Smooth muscle cell (in vitro differentiated cells): ENCODE results near the gene SLBP. TPM values are rescaled to one million over a fixed set of nuclear protein-coding genes. Genes with fewer than 3 reads are reported as not detected.

Experiments
- DNase-seq: peaks from one replicate; lab custom pipeline; 2025; ENCODE audit not compliant: unreplicated experiment; lab: John Stamatoyannopoulos, UW
- H2AFZ ChIP-seq: fragments of 200-600 bp; sonication (generic); 2 replicates; pipeline ENCODE4 v1.6.0; 2016; ENCODE audit warnings: antibody characterized with exemption, low read depth, mild to moderate bottlenecking
- H3F3A ChIP-seq: fragments of 200-600 bp; sonication (generic); 2 replicates; pipeline ENCODE4 v1.6.0; 2017; ENCODE audit warnings: antibody characterized with exemption, low read depth
- H3K27ac ChIP-seq: fragments of 200-600 bp; sonication (generic); 2 replicates; pipeline ENCODE4 v1.5.1; 2016; ENCODE audit warnings: low read depth, mild to moderate bottlenecking
- H3K27me3 ChIP-seq: fragments of 200-600 bp; sonication (generic); 2 replicates; pipeline ENCODE4 v1.6.1; 2016; ENCODE audit warnings: low read depth, mild to moderate bottlenecking
- H3K36me3 ChIP-seq: fragments of 200-600 bp; sonication (generic); 2 replicates; pipeline ENCODE4 v1.5.1; 2016; ENCODE audit warnings: low read depth
- H3K4me1 ChIP-seq: fragments of 200-600 bp; sonication (generic); 2 replicates; pipeline ENCODE4 v1.5.1; 2016; ENCODE audit warnings: low read depth
- H3K4me2 ChIP-seq: fragments of 200-600 bp; sonication (generic); 2 replicates; pipeline ENCODE4 v1.6.0; 2016; ENCODE audit warnings: mild to moderate bottlenecking
- H3K4me3 ChIP-seq: fragments of 200-600 bp; sonication (generic); 2 replicates; pipeline ENCODE4 v1.5.1; 2016; ENCODE audit warnings: mild to moderate bottlenecking
- H3K79me2 ChIP-seq: fragments of 200-600 bp; sonication (generic); 2 replicates; pipeline ENCODE4 v1.6.0; 2016; ENCODE audit warnings: low read depth, mild to moderate bottlenecking
- H3K9ac ChIP-seq: fragments of 200-600 bp; sonication (generic); 2 replicates; pipeline ENCODE4 v1.6.0; 2016; ENCODE audit warnings: low read depth
- H3K9me3 ChIP-seq: fragments of 200-600 bp; sonication (generic); replicated peaks from 2 replicates; pipeline ENCODE4 v1.5.1; 2016; ENCODE audit warnings: low read depth
- H4K20me1 ChIP-seq: fragments of 200-600 bp; sonication (generic); 2 replicates; pipeline ENCODE4 v1.6.0; 2016; ENCODE audit warnings: low read depth
- CTCF ChIP-seq: fragments of 200-600 bp; sonication (generic); IDR thresholded peaks from 2 replicates; pipeline ENCODE4 v1.5.1; 2017; ENCODE audit warnings: borderline replicate concordance, mild to moderate bottlenecking, antibody characterized with exemption; ENCODE audit not compliant: insufficient read depth, poor library complexity, severe bottlenecking
- WGBS: methylation state at CpG from one replicate; pipeline ENCODE4 v1.1.7; 2016; ENCODE audit warnings: low lambda C conversion rate; 5-methylcytosine and 5-hydroxymethylcytosine counted together
- polyA plus RNA-seq: library from polyadenylated mRNA; unstranded; fragments of >200 nt; fragmentation: Nextera tagmentation; extraction: Ambion mirVana; gene quantifications from 2 replicates; pipeline ENCODE4 v1.2.1, GENCODE V29; 2016
- total RNA-seq: library from RNA; depleted of rRNA; stranded (reverse); fragments of >200 nt; gene quantifications from 2 replicates; pipeline ENCODE4 v1.2.3, GENCODE V29; 2014

The SLBP gene
- total and polyA plus RNA-seq, 2 experiments from 2014 or later = 55.4 to 63.9 TPM

GRCh38 chr4:1746919-1747602 is 34.9 kb upstream of the SLBP start:
- Histone ChIP-seq H3K4me2 (no peak overlapping the region), H3K9ac (no peak overlapping the region), H3K27ac (no peak overlapping the region), H3K4me3 (no peak overlapping the region), H2AFZ (no peak overlapping the region), H4K20me1 (no peaks in the 10 kb centered on the region), H3F3A (no peaks in the 10 kb centered on the region), H3K9me3 (no peaks in the 10 kb centered on the region), H3K4me1 (peaks cover 3% of the 10 kb centered on the region), H3K27me3 (no peaks in the 10 kb centered on the region), H3K79me2 (no peaks in the 10 kb centered on the region), H3K36me3 (no peaks in the 10 kb centered on the region)
- DNase-seq = no peak
- TF ChIP-seq CTCF = no peak
- 83% methylated on average over 33 of the region's 33 CpGs for WGBS

- H3K36me3 ChIP-seq = no peaks in the 10 kb centered on the region
Measured at GRCh38 chr4:1746265-1746691, 34.2 kb upstream of the SLBP start.

GRCh38 chr4:1745697-1746096 is 33.6 kb upstream of the SLBP start:
- Histone ChIP-seq H2AFZ (no peak overlapping the region), H3K79me2 (no peaks in the 10 kb centered on the region), H3K9me3 (no peaks in the 10 kb centered on the region), H3K36me3 (no peaks in the 10 kb centered on the region), H3K9ac (no peak overlapping the region), H3K4me3 (no peak overlapping the region), H3F3A (no peaks in the 10 kb centered on the region), H3K27ac (no peak overlapping the region), H3K4me1 (no peaks in the 10 kb centered on the region), H3K27me3 (no peaks in the 10 kb centered on the region), H4K20me1 (no peaks in the 10 kb centered on the region), H3K4me2 (no peak overlapping the region)
- WGBS = 85% methylated on average over 12 of the region's 12 CpGs
- DNase-seq = no peak
- TF ChIP-seq CTCF = no peak

More at GRCh38 chr4:1746265-1746691, 34.2 kb upstream of the SLBP start:
- H3K4me3 ChIP-seq = no peak overlapping the region
- H3K79me2 ChIP-seq = no peaks in the 10 kb centered on the region
- H3K27me3 ChIP-seq = no peaks in the 10 kb centered on the region
- DNase-seq = peak; percentile 64
- no peak overlapping the region for H3K27ac ChIP-seq
- H3F3A ChIP-seq = no peaks in the 10 kb centered on the region
- no peak overlapping the region for H3K4me2 ChIP-seq
- H2AFZ ChIP-seq = no peak overlapping the region
- WGBS = 14% methylated on average over 12 of the region's 17 CpGs
- H3K4me1 ChIP-seq = no peaks in the 10 kb centered on the region
- peak; percentile 90 for TF ChIP-seq CTCF
- no peak overlapping the region for H3K9ac ChIP-seq
- no peaks in the 10 kb centered on the region for H3K9me3 ChIP-seq
- no peaks in the 10 kb centered on the region for H4K20me1 ChIP-seq

- TF ChIP-seq CTCF = no peak
- 96% methylated on average over 13 of the region's 13 CpGs for WGBS
- Histone ChIP-seq H3K9ac (no peak overlapping the region), H3K79me2 (no peaks in the 10 kb centered on the region), H4K20me1 (no peaks in the 10 kb centered on the region), H3K27me3 (no peaks in the 10 kb centered on the region), H3K4me1 (no peaks in the 10 kb centered on the region), H3K27ac (no peak overlapping the region), H3K36me3 (no peaks in the 10 kb centered on the region), H2AFZ (no peak overlapping the region), H3K4me3 (no peak overlapping the region), H3K4me2 (no peak overlapping the region), H3F3A (no peaks in the 10 kb centered on the region), H3K9me3 (no peaks in the 10 kb centered on the region)
- no peak for DNase-seq
Measured at GRCh38 chr4:1745165-1745564, 33.0 kb upstream of the SLBP start.
